ENCODE results near the gene SLC29A2. TPM values are rescaled to one million over a fixed set of nuclear protein-coding genes. Genes with fewer than 3 reads are reported as not detected.
A peak's percentile ranks its signal among the peaks of the same experiment; 100 is the strongest.

The SLC29A2 gene
- total and polyA plus RNA-seq, 2 of the 8 experiments (the other 6 are each of a cell fraction or from before 2014, with no cell fraction given), result 29.3 to 31.6 TPM

GRCh38 chr11:66314186-66314501 lies 57.4 kb downstream of the SLC29A2 start:
- H3K79me1 ChIP-seq (ENCODE audit: low read depth, low read length), result no peaks in the 10 kb centered on the region
- no peak overlapping the region for H2AFZ ChIP-seq (ENCODE audit: low read length)
- H3K36me3 ChIP-seq (ENCODE audit: control insufficient read depth in 2 of 4, insufficient read depth in 4 of 4, low read length in 3 of 4), result no peaks in the 10 kb centered on the region
- no peak overlapping the region for H4K5ac ChIP-seq (ENCODE audit: insufficient read length, low read depth, low read length)
- H3K9ac ChIP-seq (replicated peaks in 1 of 4; ENCODE audit: extremely low read depth in 1 of 4, low read depth in 3 of 4, low read length in 3 of 4), result no peak overlapping the region
- no peaks in the 10 kb centered on the region for H3K79me2 ChIP-seq (ENCODE audit: control insufficient read depth in 1 of 2, insufficient read depth in 2 of 2, low read length in 2 of 2)
- H4K91ac ChIP-seq (replicated peaks; ENCODE audit: insufficient read length, low read length), result no peak overlapping the region
- no peaks in the 10 kb centered on the region for H4K20me1 ChIP-seq (replicated peaks in 1 of 2; ENCODE audit: control insufficient read depth in 1 of 2, insufficient read depth in 2 of 2, low read length in 2 of 2)
- H2BK20ac ChIP-seq (ENCODE audit: low read length), result no peak overlapping the region
- peaks cover 0 to 3% (median 1%) of the 10 kb centered on the region in 4 experiments; a peak in 2 of 7 replicates for H3K27me3 ChIP-seq (replicated peaks in 1 of 4; ENCODE audit: control insufficient read depth in 3 of 4, extremely low read depth in 1 of 4, insufficient read depth in 3 of 4, low read length in 3 of 4)
- ChIA-PET POLR2A (ENCODE audit: partially characterized antibody) (interaction anchor here (1.7 to 2.5 kb wide), 3 partner anchors 8 to 25 kb away, joined by 6 to 10 read pairs (median 7); partner anchors contain the start of gene YIF1A), CTCF (ENCODE audit: partially characterized antibody) (interaction anchor here (0.9 to 11.7 kb wide), 9 partner anchors 8 to 72 kb away, joined by 3 to 242 read pairs (median 27); partner anchors contain the start of genes B4GAT1 and RIN1)
- peak overlapping the region; percentile 48 to 88; a peak in 3 of 4 replicates for H3K4me2 ChIP-seq (ENCODE audit: insufficient read depth in 1 of 2, low read depth in 2 of 2, low read length in 2 of 2)
- no peak overlapping the region for H3K27ac ChIP-seq (ENCODE audit: low read depth, low read length)
- peak overlapping the region; percentile 38; the same call in 1 of the 2 replicates for H3K18ac ChIP-seq (ENCODE audit: extremely low read depth, low read length)
- H2BK12ac ChIP-seq (ENCODE audit: low read depth, low read length), result peak overlapping the region; percentile 71; the same call in 1 of the 2 replicates
- H3K23me2 ChIP-seq (ENCODE audit: low read depth, low read length), result peaks cover 8% of the 10 kb centered on the region
- no peak overlapping the region for H3K14ac ChIP-seq (ENCODE audit: insufficient read length)
- no peak overlapping the region for H3K4ac ChIP-seq (replicated peaks; ENCODE audit: insufficient read length, low read depth, low read length)
- DNase-seq (ENCODE audit: low read depth in 1 of 2, low spot score in 2 of 2) (no peak), FAIRE-seq (no peak)
- no peak overlapping the region for H3K56ac ChIP-seq (replicated peaks; ENCODE audit: insufficient read length, low read depth, low read length)
- H2BK120ac ChIP-seq (replicated peaks; ENCODE audit: low read depth, low read length), result no peak overlapping the region
- no peak overlapping the region for H3K23ac ChIP-seq (ENCODE audit: insufficient read length)
- peaks cover 12 to 33% (median 22%) of the 10 kb centered on the region in 4 experiments for H3K4me1 ChIP-seq (replicated peaks in 1 of 4; ENCODE audit: control insufficient read depth in 3 of 4, insufficient read depth in 4 of 4, low read length in 3 of 4)
- no peak overlapping the region for H2BK5ac ChIP-seq (ENCODE audit: low read depth, low read length)
- TF ChIP-seq EZH2 (IDR thresholded peaks at IDR 0.05; ENCODE audit: low read depth, low read length, severe bottlenecking) (no peak), SP1 (IDR thresholded peaks at IDR 0.05; ENCODE audit: low read depth, low read length) (no peak), CTBP2 (IDR thresholded peaks at IDR 0.05; ENCODE audit: borderline replicate concordance, insufficient read depth, insufficient read length, low read length) (no peak)
- no peak overlapping the region for H2BK15ac ChIP-seq (ENCODE audit: low read length)
- WGBS, 2 experiments (ENCODE audit: extremely low coverage in 1 of 2, insufficient coverage in 1 of 2, insufficient read length in 1 of 2, insufficient replicate concordance in 2 of 2, low coverage in 1 of 2, low lambda C conversion rate in 2 of 2, missing lambda C conversion rate in 1 of 2), result 64% methylated on average over 1 of the region's 1 CpG; no CpG with 5 or more reads in 1 of the 2 experiments
- H3K4me3 ChIP-seq (ENCODE audit: extremely low read depth in 1 of 4, insufficient read depth in 2 of 4, low read depth in 3 of 4, low read length in 4 of 4), result peak overlapping the region in 1 of 4 experiments; percentile 70; a peak in 2 of 8 replicates
- no peaks in the 10 kb centered on the region for H3K9me3 ChIP-seq (ENCODE audit: insufficient read depth in 2 of 2, low read depth in 1 of 2, low read length in 1 of 2)
- H2AK5ac ChIP-seq (ENCODE audit: low read depth, low read length), result no peak overlapping the region
- no peak overlapping the region for H4K8ac ChIP-seq (ENCODE audit: extremely low read depth, insufficient read depth, low read length)
